Adipocyte (in vitro differentiated cells): ENCODE data around the gene HOMER1.

Experiments
- DNase-seq: peaks from one replicate; pipeline ENCODE4 v3.0.0-alpha.2; 2015; ENCODE audit warnings: low read depth
- H3K27me3 ChIP-seq: replicated peaks from 2 replicates; pipeline ENCODE4 v1.7.0; 2013; ENCODE audit warnings: mild to moderate bottlenecking, low read length, moderate library complexity; ENCODE audit not compliant: control insufficient read depth, insufficient read depth
- H3K36me3 ChIP-seq: 2 replicates; pipeline ENCODE4 v1.7.0; 2013; ENCODE audit warnings: low read length, mild to moderate bottlenecking, moderate library complexity; ENCODE audit not compliant: control insufficient read depth, insufficient read depth, severe bottlenecking
- H3K4me1 ChIP-seq: 2 replicates; pipeline ENCODE4 v1.7.0; 2013; ENCODE audit warnings: mild to moderate bottlenecking, low read length, moderate library complexity; ENCODE audit not compliant: control insufficient read depth, insufficient read depth
- H3K4me3 ChIP-seq: 2 replicates; pipeline ENCODE4 v1.7.0; 2013; ENCODE audit warnings: mild to moderate bottlenecking, low read length, moderate library complexity
- H3K9ac ChIP-seq: 2 replicates; pipeline ENCODE4 v1.7.0; 2013; ENCODE audit warnings: mild to moderate bottlenecking, low read length, moderate library complexity
- H3K9me3 ChIP-seq: 2 replicates; pipeline ENCODE4 v1.7.0; 2013; ENCODE audit warnings: mild to moderate bottlenecking, low read length, moderate library complexity; ENCODE audit not compliant: control insufficient read depth

The HOMER1 gene

GRCh38 chr5:79540939-79541338 is 27.0 kb upstream of the HOMER1 start:
- DNase-seq, result no peak
- Histone ChIP-seq H3K4me3 (no peak overlapping the region), H3K9me3 (no peaks in the 10 kb centered on the region), H3K9ac (no peak overlapping the region), H3K4me1 (peaks cover 13% of the 10 kb centered on the region), H3K36me3 (no peaks in the 10 kb centered on the region), H3K27me3 (no peaks in the 10 kb centered on the region)

- no peaks in the 10 kb centered on the region for H3K9me3 ChIP-seq
- DNase-seq, result no peak
- no peak overlapping the region for H3K4me3 ChIP-seq
- no peak overlapping the region for H3K9ac ChIP-seq
- no peaks in the 10 kb centered on the region for H3K4me1 ChIP-seq
- no peaks in the 10 kb centered on the region for H3K36me3 ChIP-seq
- H3K27me3 ChIP-seq, result no peaks in the 10 kb centered on the region
Observed at GRCh38 chr5:79536193-79536906, 22.4 kb upstream of the HOMER1 start.

GRCh38 chr5:79535477-79536192 is 21.7 kb upstream of the HOMER1 start:
- Histone ChIP-seq H3K27me3 (no peaks in the 10 kb centered on the region), H3K9ac (no peak overlapping the region), H3K9me3 (no peaks in the 10 kb centered on the region), H3K36me3 (no peaks in the 10 kb centered on the region), H3K4me1 (no peaks in the 10 kb centered on the region), H3K4me3 (no peak overlapping the region)
- peak; percentile 37 for DNase-seq

GRCh38 chr5:79529110-79529509 is 15.2 kb upstream of the HOMER1 start:
- H3K9ac ChIP-seq, result no peak overlapping the region
- H3K4me3 ChIP-seq, result no peak overlapping the region
- no peaks in the 10 kb centered on the region for H3K27me3 ChIP-seq

GRCh38 chr5:79527431-79527830 is 13.5 kb upstream of the HOMER1 start:
- no peaks in the 10 kb centered on the region for H3K27me3 ChIP-seq
- H3K9ac ChIP-seq, result no peak overlapping the region
- H3K36me3 ChIP-seq, result no peaks in the 10 kb centered on the region
- no peaks in the 10 kb centered on the region for H3K4me1 ChIP-seq
- peaks cover 6% of the 10 kb centered on the region for H3K9me3 ChIP-seq
- DNase-seq, result no peak
- no peak overlapping the region for H3K4me3 ChIP-seq

More at GRCh38 chr5:79529110-79529509, 15.2 kb upstream of the HOMER1 start:
- no peaks in the 10 kb centered on the region for H3K36me3 ChIP-seq
- peaks cover 6% of the 10 kb centered on the region for H3K9me3 ChIP-seq
- no peaks in the 10 kb centered on the region for H3K4me1 ChIP-seq
- DNase-seq, result no peak

GRCh38 chr5:79526928-79527327 is 13.0 kb upstream of the HOMER1 start:
- H3K4me3 ChIP-seq, result no peak overlapping the region
- H3K9ac ChIP-seq, result no peak overlapping the region
- no peaks in the 10 kb centered on the region for H3K4me1 ChIP-seq
- peaks cover 6% of the 10 kb centered on the region for H3K9me3 ChIP-seq
- no peaks in the 10 kb centered on the region for H3K27me3 ChIP-seq
- H3K36me3 ChIP-seq, result no peaks in the 10 kb centered on the region
- no peak for DNase-seq

- Histone ChIP-seq H3K9ac (no peak overlapping the region), H3K36me3 (no peaks in the 10 kb centered on the region), H3K4me1 (no peaks in the 10 kb centered on the region), H3K9me3 (peaks cover 6% of the 10 kb centered on the region), H3K27me3 (no peaks in the 10 kb centered on the region), H3K4me3 (no peak overlapping the region)
- no peak for DNase-seq
Observed at GRCh38 chr5:79526493-79526892, 12.6 kb upstream of the HOMER1 start.

GRCh38 chr5:79521156-79521555 is 7.2 kb upstream of the HOMER1 start:
- no peaks in the 10 kb centered on the region for H3K4me1 ChIP-seq
- no peak for DNase-seq
- no peak overlapping the region for H3K4me3 ChIP-seq
- H3K27me3 ChIP-seq, result no peaks in the 10 kb centered on the region
- H3K9ac ChIP-seq, result no peak overlapping the region
- peaks cover 6% of the 10 kb centered on the region for H3K9me3 ChIP-seq
- no peaks in the 10 kb centered on the region for H3K36me3 ChIP-seq

- no peak for DNase-seq
- no peak overlapping the region for H3K4me3 ChIP-seq
- H3K9ac ChIP-seq, result no peak overlapping the region
- H3K36me3 ChIP-seq, result no peaks in the 10 kb centered on the region
- H3K9me3 ChIP-seq, result no peaks in the 10 kb centered on the region
- H3K27me3 ChIP-seq, result no peaks in the 10 kb centered on the region
- H3K4me1 ChIP-seq, result no peaks in the 10 kb centered on the region
Observed at GRCh38 chr5:79518718-79519117, 4.8 kb upstream of the HOMER1 start.

GRCh38 chr5:79517601-79518000 is 3.7 kb upstream of the HOMER1 start:
- Histone ChIP-seq H3K4me1 (peaks cover under 1% of the 10 kb centered on the region), H3K9ac (no peak overlapping the region), H3K4me3 (no peak overlapping the region), H3K9me3 (no peaks in the 10 kb centered on the region), H3K27me3 (no peaks in the 10 kb centered on the region), H3K36me3 (no peaks in the 10 kb centered on the region)
- no peak for DNase-seq

GRCh38 chr5:79516986-79517385 is 3.1 kb upstream of the HOMER1 start:
- no peak overlapping the region for H3K4me3 ChIP-seq
- no peak overlapping the region for H3K9ac ChIP-seq
- no peaks in the 10 kb centered on the region for H3K9me3 ChIP-seq
- no peak for DNase-seq
- H3K4me1 ChIP-seq, result peaks cover 6% of the 10 kb centered on the region
- H3K27me3 ChIP-seq, result no peaks in the 10 kb centered on the region
- no peaks in the 10 kb centered on the region for H3K36me3 ChIP-seq
